HL-60 (cell line): ENCODE measurements around the gene WDR7.

ENCODE experiments used
- GABPA ChIP-seq: IDR thresholded peaks from 2 replicates; pipeline ENCODE4 v1.6.1; 2012; ENCODE audit warnings: low read depth
- POLR2AphosphoS5 ChIP-seq: IDR thresholded peaks from 2 replicates; pipeline ENCODE4 v1.6.1; 2012; ENCODE audit warnings: low read depth
- SPI1 ChIP-seq: IDR thresholded peaks from 2 replicates; pipeline ENCODE4 v1.6.1; 2012; ENCODE audit warnings: low read depth, mild to moderate bottlenecking, borderline replicate concordance
- TF ChIP-seq, protein P1 (sequence below): IDR thresholded peaks from one replicate; pipeline ENCODE4 v1.5.1; 2011; ENCODE audit warnings: low read length, control low read depth, inconsistent platforms; ENCODE audit not compliant: insufficient read depth
- TF ChIP-seq, protein P2 (sequence below): IDR thresholded peaks from 2 replicates; pipeline ENCODE4 v1.6.1; 2012; ENCODE audit warnings: low read depth; ENCODE audit not compliant: insufficient replicate concordance

DNA sequence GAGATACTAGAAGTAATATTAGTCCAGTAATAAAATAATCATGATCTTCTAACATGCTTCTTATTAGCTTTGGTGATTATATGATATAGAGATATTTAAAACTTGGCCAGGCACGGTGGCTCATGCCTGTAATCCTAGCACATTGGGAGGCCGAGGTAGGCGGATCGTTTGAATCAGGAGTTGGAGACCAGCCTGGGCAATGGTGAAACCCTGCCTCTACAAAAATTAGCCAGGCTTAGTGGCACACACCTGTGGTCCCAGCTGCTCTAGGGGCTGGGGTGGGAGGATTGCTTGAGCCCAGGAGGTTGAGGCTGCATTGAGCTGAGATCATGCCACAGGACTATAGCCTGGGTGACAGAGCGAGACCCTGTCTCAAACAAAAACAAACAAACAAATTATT is 87.0 kb downstream of the WDR7 start:
- TF ChIP-seq, protein P1, sequence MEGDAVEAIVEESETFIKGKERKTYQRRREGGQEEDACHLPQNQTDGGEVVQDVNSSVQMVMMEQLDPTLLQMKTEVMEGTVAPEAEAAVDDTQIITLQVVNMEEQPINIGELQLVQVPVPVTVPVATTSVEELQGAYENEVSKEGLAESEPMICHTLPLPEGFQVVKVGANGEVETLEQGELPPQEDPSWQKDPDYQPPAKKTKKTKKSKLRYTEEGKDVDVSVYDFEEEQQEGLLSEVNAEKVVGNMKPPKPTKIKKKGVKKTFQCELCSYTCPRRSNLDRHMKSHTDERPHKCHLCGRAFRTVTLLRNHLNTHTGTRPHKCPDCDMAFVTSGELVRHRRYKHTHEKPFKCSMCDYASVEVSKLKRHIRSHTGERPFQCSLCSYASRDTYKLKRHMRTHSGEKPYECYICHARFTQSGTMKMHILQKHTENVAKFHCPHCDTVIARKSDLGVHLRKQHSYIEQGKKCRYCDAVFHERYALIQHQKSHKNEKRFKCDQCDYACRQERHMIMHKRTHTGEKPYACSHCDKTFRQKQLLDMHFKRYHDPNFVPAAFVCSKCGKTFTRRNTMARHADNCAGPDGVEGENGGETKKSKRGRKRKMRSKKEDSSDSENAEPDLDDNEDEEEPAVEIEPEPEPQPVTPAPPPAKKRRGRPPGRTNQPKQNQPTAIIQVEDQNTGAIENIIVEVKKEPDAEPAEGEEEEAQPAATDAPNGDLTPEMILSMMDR: no peak
- TF ChIP-seq GABPA: no peak
- TF ChIP-seq POLR2AphosphoS5: no peak
- TF ChIP-seq, protein P2, sequence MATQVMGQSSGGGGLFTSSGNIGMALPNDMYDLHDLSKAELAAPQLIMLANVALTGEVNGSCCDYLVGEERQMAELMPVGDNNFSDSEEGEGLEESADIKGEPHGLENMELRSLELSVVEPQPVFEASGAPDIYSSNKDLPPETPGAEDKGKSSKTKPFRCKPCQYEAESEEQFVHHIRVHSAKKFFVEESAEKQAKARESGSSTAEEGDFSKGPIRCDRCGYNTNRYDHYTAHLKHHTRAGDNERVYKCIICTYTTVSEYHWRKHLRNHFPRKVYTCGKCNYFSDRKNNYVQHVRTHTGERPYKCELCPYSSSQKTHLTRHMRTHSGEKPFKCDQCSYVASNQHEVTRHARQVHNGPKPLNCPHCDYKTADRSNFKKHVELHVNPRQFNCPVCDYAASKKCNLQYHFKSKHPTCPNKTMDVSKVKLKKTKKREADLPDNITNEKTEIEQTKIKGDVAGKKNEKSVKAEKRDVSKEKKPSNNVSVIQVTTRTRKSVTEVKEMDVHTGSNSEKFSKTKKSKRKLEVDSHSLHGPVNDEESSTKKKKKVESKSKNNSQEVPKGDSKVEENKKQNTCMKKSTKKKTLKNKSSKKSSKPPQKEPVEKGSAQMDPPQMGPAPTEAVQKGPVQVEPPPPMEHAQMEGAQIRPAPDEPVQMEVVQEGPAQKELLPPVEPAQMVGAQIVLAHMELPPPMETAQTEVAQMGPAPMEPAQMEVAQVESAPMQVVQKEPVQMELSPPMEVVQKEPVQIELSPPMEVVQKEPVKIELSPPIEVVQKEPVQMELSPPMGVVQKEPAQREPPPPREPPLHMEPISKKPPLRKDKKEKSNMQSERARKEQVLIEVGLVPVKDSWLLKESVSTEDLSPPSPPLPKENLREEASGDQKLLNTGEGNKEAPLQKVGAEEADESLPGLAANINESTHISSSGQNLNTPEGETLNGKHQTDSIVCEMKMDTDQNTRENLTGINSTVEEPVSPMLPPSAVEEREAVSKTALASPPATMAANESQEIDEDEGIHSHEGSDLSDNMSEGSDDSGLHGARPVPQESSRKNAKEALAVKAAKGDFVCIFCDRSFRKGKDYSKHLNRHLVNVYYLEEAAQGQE: no peak
- no peak for TF ChIP-seq SPI1
